Sigmoid colon (tissue), 4 donors: ENCODE measurements around the gene TTC9C.

Experiments
- EP300 ChIP-seq, 4 donors: sonication (generic); formaldehyde crosslinking; IDR thresholded peaks; one replicate each; pipeline ENCODE4 v1.6.1; 2017; ENCODE audit warnings: antibody characterized with exemption in 4 of 4
- POLR2A ChIP-seq, 2 donors: fragments of 450-650 bp; IDR thresholded peaks; one replicate each; pipeline ENCODE4 v1.6.1; 2016; ENCODE audit warnings: antibody characterized with exemption in 2 of 2, mild to moderate bottlenecking in 2 of 2, moderate library complexity in 2 of 2
- POLR2AphosphoS5 ChIP-seq, 4 donors: sonication (generic); formaldehyde crosslinking; IDR thresholded peaks; one replicate each; pipeline ENCODE4 v1.6.1; 2017; ENCODE audit warnings: antibody characterized with exemption in 4 of 4
- TF ChIP-seq, protein P1 (sequence below), 4 experiments: fragments of 450-650 bp in 3 of 4; fragments of 200-600 bp in 1 of 4; IDR thresholded peaks; one replicate each; pipeline ENCODE4 v1.5.1; 2016 to 2019; ENCODE audit warnings: antibody characterized with exemption in 4 of 4, mild to moderate bottlenecking in 3 of 4, moderate library complexity in 2 of 4

DNA sequence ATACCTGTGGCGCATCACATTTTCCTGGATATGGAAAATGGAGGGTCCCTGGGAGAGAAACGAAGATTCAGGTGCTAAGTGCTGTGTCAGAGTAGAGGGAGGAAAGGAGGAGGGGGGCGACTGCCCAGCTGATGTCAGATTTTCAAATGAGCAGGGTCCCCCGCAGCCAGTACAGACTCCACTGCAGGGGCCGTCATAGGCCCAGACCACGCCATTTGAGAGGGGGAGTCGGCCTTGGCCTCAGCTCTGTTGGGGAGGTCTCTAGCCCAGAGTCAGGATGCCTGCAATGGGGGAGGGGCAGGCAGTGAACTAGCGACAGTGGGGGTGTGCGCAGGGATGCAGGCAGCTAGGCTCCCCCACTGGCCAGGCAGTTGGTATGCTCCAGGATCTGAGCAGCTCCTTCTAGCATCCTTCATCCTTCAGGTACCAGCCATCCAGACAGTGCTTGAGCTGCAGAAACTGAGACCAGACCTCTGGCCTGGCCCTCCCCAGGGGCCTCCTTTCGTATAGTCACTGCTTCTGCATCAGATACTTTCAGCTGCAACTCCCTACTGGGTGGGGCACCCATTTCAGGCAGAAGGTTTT, 20.9 kb upstream of the TTC9C start, which contains the start of the genes BSCL2 and GNG3:
- TF ChIP-seq POLR2A (IDR thresholded peaks at IDR 0.05) (no peak), POLR2AphosphoS5 (IDR thresholded peaks at IDR 0.05) (no peak), EP300 (IDR thresholded peaks at IDR 0.05) (no peak)
- TF ChIP-seq, protein P1, sequence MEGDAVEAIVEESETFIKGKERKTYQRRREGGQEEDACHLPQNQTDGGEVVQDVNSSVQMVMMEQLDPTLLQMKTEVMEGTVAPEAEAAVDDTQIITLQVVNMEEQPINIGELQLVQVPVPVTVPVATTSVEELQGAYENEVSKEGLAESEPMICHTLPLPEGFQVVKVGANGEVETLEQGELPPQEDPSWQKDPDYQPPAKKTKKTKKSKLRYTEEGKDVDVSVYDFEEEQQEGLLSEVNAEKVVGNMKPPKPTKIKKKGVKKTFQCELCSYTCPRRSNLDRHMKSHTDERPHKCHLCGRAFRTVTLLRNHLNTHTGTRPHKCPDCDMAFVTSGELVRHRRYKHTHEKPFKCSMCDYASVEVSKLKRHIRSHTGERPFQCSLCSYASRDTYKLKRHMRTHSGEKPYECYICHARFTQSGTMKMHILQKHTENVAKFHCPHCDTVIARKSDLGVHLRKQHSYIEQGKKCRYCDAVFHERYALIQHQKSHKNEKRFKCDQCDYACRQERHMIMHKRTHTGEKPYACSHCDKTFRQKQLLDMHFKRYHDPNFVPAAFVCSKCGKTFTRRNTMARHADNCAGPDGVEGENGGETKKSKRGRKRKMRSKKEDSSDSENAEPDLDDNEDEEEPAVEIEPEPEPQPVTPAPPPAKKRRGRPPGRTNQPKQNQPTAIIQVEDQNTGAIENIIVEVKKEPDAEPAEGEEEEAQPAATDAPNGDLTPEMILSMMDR (IDR thresholded peaks at IDR 0.05), result no peak
